GM19035 (cell line): ENCODE data around the gene RALA.

Source experiments
- ATAC-seq: cut with Tn5 transposase; IDR thresholded peaks from one replicate; pipeline ENCODE4 v1.9.1; 2021; ENCODE audit not compliant: unreplicated experiment

The RALA gene, protein sequence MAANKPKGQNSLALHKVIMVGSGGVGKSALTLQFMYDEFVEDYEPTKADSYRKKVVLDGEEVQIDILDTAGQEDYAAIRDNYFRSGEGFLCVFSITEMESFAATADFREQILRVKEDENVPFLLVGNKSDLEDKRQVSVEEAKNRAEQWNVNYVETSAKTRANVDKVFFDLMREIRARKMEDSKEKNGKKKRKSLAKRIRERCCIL

DNA sequence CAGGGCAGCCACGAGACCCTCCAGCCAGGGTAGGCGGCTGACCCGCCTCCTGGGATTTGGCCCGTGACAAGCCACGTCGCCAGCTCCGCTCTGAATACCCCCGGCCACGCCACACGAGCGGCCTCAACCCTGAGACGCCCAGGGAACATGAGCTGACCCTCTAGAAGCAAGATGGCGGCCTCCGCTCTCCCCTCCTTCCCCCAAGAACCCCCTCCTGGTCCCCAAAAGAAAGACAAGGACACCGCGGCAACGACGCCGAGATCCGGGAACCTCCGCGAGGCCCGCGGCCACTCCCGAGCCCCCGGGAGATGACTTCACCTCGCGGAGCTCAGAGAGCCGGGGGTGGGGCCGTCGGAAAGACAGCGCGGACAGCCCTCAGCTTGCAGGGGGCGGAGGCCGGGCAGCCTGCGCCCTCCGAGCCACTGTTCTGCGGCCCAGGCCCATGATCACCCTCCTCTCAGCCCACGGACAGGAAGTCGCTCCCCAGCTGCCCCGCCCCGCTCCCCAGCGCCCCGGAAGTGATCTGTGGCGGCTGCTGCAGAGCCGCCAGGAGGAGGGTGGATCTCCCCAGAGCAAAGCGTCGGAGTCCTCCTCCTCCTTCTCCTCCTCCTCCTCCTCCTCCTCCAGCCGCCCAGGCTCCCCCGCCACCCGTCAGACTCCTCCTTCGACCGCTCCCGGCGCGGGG is at the start of gene RALA:
RALA (plus strand) TSS at position 526 of the 685 bp plus-strand sequence. CDS start 63,096 bp downstream, outside the sequence.
- ATAC-seq, result peak; percentile 95

- no peak for ATAC-seq
Measured at GRCh38 chr7:39574673-39575349, 48.6 kb upstream of the RALA start.

DNA sequence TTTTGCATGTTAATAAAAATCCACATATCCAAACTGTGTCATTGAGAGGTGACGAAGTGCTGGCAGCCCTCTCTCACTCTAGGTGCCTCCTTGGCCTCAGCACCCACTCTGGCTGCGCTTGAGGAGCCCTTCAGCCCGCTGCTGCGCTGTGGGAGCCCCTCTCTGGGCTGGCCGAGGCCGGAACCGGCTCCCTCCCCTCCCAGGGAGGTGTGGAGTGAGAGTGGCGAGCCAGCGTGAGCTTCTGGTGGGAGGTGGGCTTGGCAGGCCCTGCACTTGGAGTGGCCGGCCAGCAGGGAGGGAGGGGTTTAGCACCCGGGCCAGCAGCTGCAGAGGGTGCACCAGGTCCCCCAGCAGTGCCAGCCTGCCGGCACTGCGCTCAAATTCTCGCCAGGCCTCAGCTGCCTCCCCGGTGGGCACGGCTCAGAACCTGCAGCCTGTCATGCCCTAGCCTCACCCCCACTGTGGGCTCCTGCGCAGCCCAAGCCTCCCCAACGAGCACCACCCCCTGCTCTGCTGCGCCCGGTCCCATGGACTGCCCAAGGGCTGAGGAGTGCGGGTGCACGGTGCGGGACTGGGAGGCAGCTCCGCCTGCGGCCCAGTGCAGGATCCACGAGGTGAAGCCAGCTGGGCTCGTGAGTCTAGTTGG is 46.0 kb upstream of the RALA start:
- ATAC-seq, result no peak

DNA sequence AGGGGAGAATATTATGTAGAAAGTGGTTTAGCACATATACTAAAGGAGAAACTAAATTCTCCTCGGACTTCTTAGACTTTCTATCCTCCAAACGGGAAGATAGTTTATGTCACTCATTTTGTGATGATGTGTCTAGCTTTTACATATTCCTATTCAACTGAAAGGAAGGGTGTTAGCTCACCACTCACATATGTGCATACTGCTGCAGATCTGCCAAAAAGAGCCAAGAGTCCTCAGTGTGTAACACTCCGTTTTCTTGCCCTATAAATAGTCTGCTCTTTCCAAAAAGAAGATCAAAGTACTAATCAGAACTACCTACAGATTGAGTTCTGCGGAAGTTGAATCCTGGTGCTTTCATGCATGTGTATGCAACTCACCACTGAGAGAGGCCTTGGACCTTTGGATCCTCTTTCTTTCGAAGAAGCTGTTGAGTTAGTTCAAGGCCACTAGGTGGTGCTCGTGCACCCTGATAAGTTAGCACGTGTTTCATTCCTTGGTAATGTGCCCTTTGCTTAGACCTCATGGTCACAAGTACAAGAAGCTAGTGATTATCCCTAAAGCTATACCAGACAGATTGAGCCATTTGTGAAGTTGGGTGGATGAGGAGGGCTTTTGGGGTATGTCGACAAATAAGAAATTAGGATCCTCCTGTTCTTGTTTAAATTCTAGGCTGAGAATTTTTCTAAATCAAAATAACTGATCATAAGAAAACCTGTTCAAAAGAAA is 43.1 kb upstream of the RALA start:
- ATAC-seq, result peak; percentile 98

- ATAC-seq, result no peak
Measured at GRCh38 chr7:39582536-39582935, 40.8 kb upstream of the RALA start.

DNA sequence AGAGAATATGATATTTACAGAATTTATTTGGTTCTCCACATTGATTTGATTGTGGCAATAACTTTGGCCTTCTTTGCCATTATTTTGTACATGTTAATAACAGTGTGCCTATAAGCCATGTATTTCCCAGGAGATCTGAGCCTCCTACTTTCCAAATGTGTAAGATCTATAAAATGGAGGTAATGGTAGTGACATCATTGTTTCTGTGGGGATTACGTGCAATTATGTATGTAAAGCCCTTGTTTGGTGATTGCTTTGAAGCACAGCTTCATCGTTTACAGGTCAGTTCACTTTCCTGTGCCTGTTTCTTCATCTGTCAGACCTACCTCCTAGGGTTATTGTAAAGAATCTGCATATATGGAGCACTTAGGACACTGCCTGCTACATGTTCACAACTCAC is 39.8 kb upstream of the RALA start:
- no peak for ATAC-seq

- no peak for ATAC-seq
Measured at GRCh38 chr7:39587393-39587792, 36.0 kb upstream of the RALA start.

GRCh38 chr7:39588416-39588815 is 35.0 kb upstream of the RALA start:
- ATAC-seq, result no peak

DNA sequence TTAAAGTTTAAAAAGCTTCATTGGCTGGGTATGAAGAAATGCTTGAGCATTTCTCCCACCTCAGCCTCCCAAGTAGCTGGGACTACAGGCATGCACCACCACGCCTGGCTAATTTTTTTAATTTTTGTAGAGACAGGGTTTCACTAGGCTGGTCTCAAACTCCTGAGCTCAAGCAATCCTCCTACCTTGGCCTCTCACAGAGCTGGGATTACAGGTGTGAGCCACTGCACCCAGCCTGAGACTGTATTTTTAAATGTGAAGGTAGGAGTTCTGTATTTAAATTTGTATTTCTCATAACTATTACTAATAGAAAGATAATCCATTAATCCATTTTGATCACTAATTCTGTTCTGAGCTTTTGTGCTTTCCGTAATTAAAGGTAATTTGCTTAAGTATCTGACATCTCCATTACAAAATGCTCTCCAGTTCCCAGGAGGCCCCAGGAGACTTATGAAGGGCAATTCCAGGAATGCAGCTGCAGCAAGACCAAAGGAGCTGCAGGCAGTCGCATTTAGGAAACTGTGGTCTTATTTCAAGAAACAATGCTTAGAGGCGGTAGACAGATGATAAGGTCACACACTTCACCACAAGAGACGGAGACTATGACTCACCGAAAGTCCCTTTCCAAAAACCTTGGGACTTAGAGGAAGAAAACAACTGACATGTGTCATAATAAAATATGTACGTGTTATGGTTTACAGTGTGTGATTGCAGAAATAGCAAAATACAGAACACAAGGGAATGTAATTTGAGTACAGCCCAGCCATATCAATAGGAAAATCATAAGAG is 33.9 kb upstream of the RALA start:
- ATAC-seq, result peak; percentile 94

DNA sequence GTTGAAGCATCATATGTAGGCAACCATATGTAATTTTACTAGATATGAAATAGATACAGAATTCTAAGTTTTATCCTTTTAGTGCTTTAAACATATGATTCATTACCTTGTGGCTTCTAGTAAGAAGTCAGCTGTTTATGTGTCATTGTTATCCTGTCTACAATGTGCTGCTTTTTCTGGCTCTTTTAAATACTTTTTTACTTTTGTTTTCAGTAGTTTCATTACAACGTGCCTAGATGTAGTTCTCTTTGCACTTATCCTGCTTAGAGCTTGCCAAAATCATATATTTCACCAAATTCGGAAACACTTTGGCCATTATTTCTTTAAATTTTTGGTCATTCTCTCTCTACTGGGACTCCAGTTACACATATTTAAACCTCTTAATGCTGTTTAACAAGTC is 30.8 kb upstream of the RALA start:
- no peak for ATAC-seq

GRCh38 chr7:39594988-39595620 is 28.3 kb upstream of the RALA start:
- no peak for ATAC-seq

DNA sequence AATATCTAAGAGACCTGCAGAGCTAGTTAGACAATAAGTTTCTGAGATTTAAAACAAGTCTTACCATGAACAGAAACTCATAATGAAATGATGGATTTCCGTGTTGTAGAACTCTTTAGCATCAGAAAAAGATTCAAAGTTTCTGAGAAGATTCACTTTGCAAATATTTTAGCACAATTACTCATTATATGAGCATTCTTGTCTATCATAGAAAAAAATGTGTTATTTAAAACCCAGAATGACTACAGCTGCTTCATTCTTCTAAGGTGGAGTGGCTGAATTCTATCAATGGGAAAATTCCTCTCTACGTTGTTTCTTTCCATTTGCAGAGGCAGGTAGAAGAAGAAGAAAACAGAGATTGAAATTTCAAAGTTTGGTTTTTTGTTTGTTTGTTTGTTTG is 21.0 kb upstream of the RALA start:
- no peak for ATAC-seq

DNA sequence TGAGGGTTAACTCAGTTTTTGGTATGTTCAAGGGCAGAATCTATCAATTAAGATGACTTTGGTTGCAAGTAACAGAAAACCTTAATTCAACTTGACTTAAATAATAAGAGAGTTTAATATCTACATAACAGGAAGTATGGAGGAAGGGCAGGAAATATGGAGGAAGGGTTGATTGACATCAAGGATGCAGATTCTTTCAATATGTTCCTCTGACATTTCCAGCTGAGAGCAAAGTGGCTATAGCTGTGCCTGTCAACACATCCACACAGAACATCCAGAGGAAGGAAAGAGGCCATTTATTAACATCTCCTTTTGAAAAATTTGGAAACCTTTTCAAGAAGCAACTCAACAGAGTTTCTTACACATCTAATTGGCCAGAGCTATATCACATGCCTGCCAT is 19.4 kb upstream of the RALA start:
- no peak for ATAC-seq

- no peak for ATAC-seq
Measured at GRCh38 chr7:39605087-39605486, 18.3 kb upstream of the RALA start.

- no peak for ATAC-seq
Measured at GRCh38 chr7:39606352-39606751, 17.0 kb upstream of the RALA start.

- no peak for ATAC-seq
Measured at GRCh38 chr7:39606941-39607340, 16.4 kb upstream of the RALA start.

DNA sequence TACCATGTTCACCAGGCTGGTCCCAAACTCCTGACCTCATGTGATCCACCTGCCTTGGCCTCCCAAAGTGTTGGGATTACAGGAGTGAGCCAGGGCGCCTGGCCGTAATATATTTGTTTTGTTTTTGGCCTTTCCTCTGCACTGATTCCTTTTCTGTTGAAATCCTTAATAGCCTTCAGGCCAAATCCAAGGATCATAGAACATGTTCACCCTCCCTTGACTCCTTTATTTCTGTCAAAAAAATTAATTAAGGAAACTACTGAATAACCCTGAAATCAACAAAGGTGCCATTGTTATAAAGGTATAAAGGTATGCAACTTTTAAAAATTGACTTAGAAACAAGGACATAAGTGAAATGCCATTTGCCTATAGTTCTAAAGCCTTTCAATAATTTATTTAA is 15.5 kb upstream of the RALA start:
- ATAC-seq, result no peak

DNA sequence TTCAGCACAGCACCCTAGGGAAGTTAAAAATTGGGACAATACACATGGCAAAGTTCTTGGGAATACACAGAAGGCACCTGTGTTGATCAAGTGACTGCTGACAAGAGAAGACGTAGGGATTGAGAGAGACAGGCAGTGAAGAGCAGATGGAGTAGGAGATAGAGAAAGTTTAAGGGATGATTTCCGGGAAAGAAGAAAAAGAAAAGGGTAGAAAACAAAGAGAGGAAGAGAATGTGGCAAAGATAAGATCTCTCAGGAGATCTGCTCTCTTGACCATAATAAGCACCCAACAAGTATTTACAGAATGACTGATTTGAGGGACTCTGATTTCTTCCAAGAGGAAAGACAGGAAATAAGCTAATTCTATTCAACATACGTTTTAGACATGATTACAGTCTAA is 15.1 kb upstream of the RALA start:
- no peak for ATAC-seq

GRCh38 chr7:39609113-39609934 is 14.0 kb upstream of the RALA start:
- peak; percentile 45 for ATAC-seq
